GM23338 (cell line): ENCODE data around the gene TMEM179. TPM values are rescaled to one million over a fixed set of nuclear protein-coding genes. Genes with fewer than 3 reads are reported as not detected.

Experiments used
- ATAC-seq: fragments of 200-7000 bp; cut with Tn5 transposase; 3 replicates; pipeline ENCODE4 v1.9.1; 2020
- DNase-seq: peaks from one replicate; pipeline ENCODE4 v3.0.0-alpha.2; 2015; ENCODE audit warnings: low spot score
- H2AFZ ChIP-seq: fragments of 200-600 bp; sonication (generic); 2 replicates; pipeline ENCODE4 v1.8.0; 2016; ENCODE audit warnings: antibody characterized with exemption, mild to moderate bottlenecking, moderate library complexity
- H3F3A ChIP-seq: fragments of 200-600 bp; sonication (generic); replicated peaks from 2 replicates; pipeline ENCODE4 v1.8.0; 2017; ENCODE audit warnings: antibody characterized with exemption, mixed run types, low read depth
- H3K27ac ChIP-seq: fragments of 200-600 bp; sonication (generic); 2 replicates; pipeline ENCODE4 v1.6.1; 2016; ENCODE audit warnings: low read depth
- H3K27me3 ChIP-seq: fragments of 200-600 bp; sonication (generic); 2 replicates; pipeline ENCODE4 v1.8.0; 2016; ENCODE audit warnings: mild to moderate bottlenecking, mixed run types, moderate library complexity; ENCODE audit not compliant: insufficient read depth
- H3K36me3 ChIP-seq: fragments of 200-600 bp; sonication (generic); 2 replicates; pipeline ENCODE4 v1.8.0; 2016; ENCODE audit warnings: mild to moderate bottlenecking; ENCODE audit not compliant: insufficient read depth
- H3K4me1 ChIP-seq: fragments of 200-600 bp; sonication (generic); 2 replicates; pipeline ENCODE4 v1.8.0; 2016; ENCODE audit warnings: mild to moderate bottlenecking, moderate library complexity; ENCODE audit not compliant: insufficient read depth
- H3K4me2 ChIP-seq: fragments of 200-600 bp; sonication (generic); 2 replicates; pipeline ENCODE4 v1.7.1; 2017; ENCODE audit warnings: mixed run types
- H3K4me3 ChIP-seq: fragments of 200-600 bp; sonication (generic); 2 replicates; pipeline ENCODE4 v1.6.1; 2016; ENCODE audit warnings: mixed run types
- H3K79me2 ChIP-seq: fragments of 200-600 bp; sonication (generic); replicated peaks from 2 replicates; pipeline ENCODE4 v1.8.0; 2017; ENCODE audit warnings: mild to moderate bottlenecking; ENCODE audit not compliant: insufficient read depth
- H3K9me2 ChIP-seq: fragments of 200-600 bp; sonication (generic); 2 replicates; pipeline ENCODE4 v1.8.0; 2017; ENCODE audit not compliant: insufficient read depth
- H4K20me1 ChIP-seq: fragments of 200-600 bp; sonication (generic); replicated peaks from 2 replicates; pipeline ENCODE4 v1.8.0; 2017; ENCODE audit warnings: mild to moderate bottlenecking; ENCODE audit not compliant: insufficient read depth
- H3K27ac Mint-ChIP-seq: 2 replicates; pipeline ENCODE4 v1.8.0; 2020; ENCODE audit warnings: inconsistent platforms, mild to moderate bottlenecking, moderate library complexity, mixed read lengths
- H3K27me3 Mint-ChIP-seq: 3 replicates; pipeline ENCODE4 v1.8.0; 2022; ENCODE audit warnings: low read depth, mild to moderate bottlenecking, moderate library complexity, mixed read lengths, inconsistent platforms; ENCODE audit not compliant: insufficient read depth, poor library complexity
- H3K36me3 Mint-ChIP-seq: 3 replicates; pipeline ENCODE4 v1.8.0; 2021; ENCODE audit warnings: low read depth, mild to moderate bottlenecking, inconsistent platforms, moderate library complexity, mixed read lengths
- H3K4me1 Mint-ChIP-seq: 3 replicates; pipeline ENCODE4 v1.8.0; 2020; ENCODE audit warnings: mild to moderate bottlenecking, inconsistent platforms, mixed read lengths
- H3K4me3 Mint-ChIP-seq: 3 replicates; pipeline ENCODE4 v1.8.0; 2021; ENCODE audit warnings: moderate library complexity, mild to moderate bottlenecking, inconsistent platforms, mixed read lengths
- H3K9me3 Mint-ChIP-seq: 3 replicates; pipeline ENCODE4 v1.8.0; 2020; ENCODE audit warnings: moderate library complexity, mild to moderate bottlenecking, inconsistent platforms, mixed read lengths
- CREB1 ChIP-seq: fragments of 250-450 bp; sonication (Bioruptor Pico); IDR thresholded peaks from 2 replicates; pipeline ENCODE4 v1.5.0; 2020; ENCODE audit warnings: low read depth, mild to moderate bottlenecking, moderate library complexity
- CTCF ChIP-seq, 2 experiments: fragments of 200-600 bp in 1 of 2; sonication (generic) in 1 of 2; conservative IDR thresholded peaks; 2 replicates each; pipeline versions ENCODE4 v1.5.1 to v1.6.1; 2016 to 2017; ENCODE audit warnings: antibody characterized with exemption in 2 of 2, low read depth in 2 of 2, mild to moderate bottlenecking in 2 of 2, moderate library complexity in 1 of 2
- EZH2phosphoT487 ChIP-seq: fragments of 200-600 bp; sonication (generic); IDR thresholded peaks from one replicate; pipeline ENCODE4 v1.8.1; 2018; ENCODE audit warnings: antibody characterized with exemption; ENCODE audit not compliant: unreplicated experiment
- JUNB ChIP-seq: IDR thresholded peaks from one replicate; pipeline ENCODE4 v1.6.1; 2016; ENCODE audit warnings: antibody characterized with exemption; ENCODE audit not compliant: unreplicated experiment
- NANOG ChIP-seq: IDR thresholded peaks from 2 replicates; pipeline ENCODE4 v1.6.1; 2016; ENCODE audit warnings: antibody characterized with exemption, borderline replicate concordance
- STAT1 ChIP-seq: IDR thresholded peaks from one replicate; pipeline ENCODE4 v1.6.1; 2016; ENCODE audit warnings: antibody characterized with exemption; ENCODE audit not compliant: unreplicated experiment
- ZNF114 ChIP-seq: fragments of 250-450 bp; sonication (Bioruptor Pico); IDR thresholded peaks from 2 replicates; pipeline ENCODE4 v1.5.0; 2020; ENCODE audit warnings: mild to moderate bottlenecking, moderate library complexity
- ZNF331 ChIP-seq: fragments of 250-450 bp; sonication (Bioruptor Pico); IDR thresholded peaks from 2 replicates; pipeline ENCODE4 v1.5.0; 2020; ENCODE audit warnings: low read depth, mild to moderate bottlenecking, moderate library complexity
- polyA plus RNA-seq: library from polyadenylated mRNA; unstranded; fragments of >200 nt; fragmentation: Nextera tagmentation; extraction: Ambion mirVana; gene quantifications from 2 replicates; pipeline ENCODE4 v1.2.1, GENCODE V29; 2016
- total RNA-seq: library from RNA; depleted of rRNA; stranded (reverse); fragments of >200 nt; shearing (Covaris generic); gene quantifications from 2 replicates; pipeline ENCODE4 v1.2.3, GENCODE V29; 2014
- TF ChIP-seq, protein P1 (sequence below): fragments of 250-450 bp; sonication (Bioruptor Pico); IDR thresholded peaks from 2 replicates; pipeline ENCODE4 v1.5.0; 2020; ENCODE audit warnings: mild to moderate bottlenecking, moderate library complexity
- TF ChIP-seq, protein P2 (sequence below): IDR thresholded peaks from one replicate; pipeline ENCODE4 v1.6.1; 2018; ENCODE audit warnings: antibody characterized with exemption; ENCODE audit not compliant: unreplicated experiment

The TMEM179 gene
- total and polyA plus RNA-seq, 2 experiments from 2014 or later: 1.0 to 4.8 TPM

GRCh38 chr14:104551851-104552737 lies 52.5 kb downstream of the TMEM179 start (continued):
- TF ChIP-seq, protein P1, sequence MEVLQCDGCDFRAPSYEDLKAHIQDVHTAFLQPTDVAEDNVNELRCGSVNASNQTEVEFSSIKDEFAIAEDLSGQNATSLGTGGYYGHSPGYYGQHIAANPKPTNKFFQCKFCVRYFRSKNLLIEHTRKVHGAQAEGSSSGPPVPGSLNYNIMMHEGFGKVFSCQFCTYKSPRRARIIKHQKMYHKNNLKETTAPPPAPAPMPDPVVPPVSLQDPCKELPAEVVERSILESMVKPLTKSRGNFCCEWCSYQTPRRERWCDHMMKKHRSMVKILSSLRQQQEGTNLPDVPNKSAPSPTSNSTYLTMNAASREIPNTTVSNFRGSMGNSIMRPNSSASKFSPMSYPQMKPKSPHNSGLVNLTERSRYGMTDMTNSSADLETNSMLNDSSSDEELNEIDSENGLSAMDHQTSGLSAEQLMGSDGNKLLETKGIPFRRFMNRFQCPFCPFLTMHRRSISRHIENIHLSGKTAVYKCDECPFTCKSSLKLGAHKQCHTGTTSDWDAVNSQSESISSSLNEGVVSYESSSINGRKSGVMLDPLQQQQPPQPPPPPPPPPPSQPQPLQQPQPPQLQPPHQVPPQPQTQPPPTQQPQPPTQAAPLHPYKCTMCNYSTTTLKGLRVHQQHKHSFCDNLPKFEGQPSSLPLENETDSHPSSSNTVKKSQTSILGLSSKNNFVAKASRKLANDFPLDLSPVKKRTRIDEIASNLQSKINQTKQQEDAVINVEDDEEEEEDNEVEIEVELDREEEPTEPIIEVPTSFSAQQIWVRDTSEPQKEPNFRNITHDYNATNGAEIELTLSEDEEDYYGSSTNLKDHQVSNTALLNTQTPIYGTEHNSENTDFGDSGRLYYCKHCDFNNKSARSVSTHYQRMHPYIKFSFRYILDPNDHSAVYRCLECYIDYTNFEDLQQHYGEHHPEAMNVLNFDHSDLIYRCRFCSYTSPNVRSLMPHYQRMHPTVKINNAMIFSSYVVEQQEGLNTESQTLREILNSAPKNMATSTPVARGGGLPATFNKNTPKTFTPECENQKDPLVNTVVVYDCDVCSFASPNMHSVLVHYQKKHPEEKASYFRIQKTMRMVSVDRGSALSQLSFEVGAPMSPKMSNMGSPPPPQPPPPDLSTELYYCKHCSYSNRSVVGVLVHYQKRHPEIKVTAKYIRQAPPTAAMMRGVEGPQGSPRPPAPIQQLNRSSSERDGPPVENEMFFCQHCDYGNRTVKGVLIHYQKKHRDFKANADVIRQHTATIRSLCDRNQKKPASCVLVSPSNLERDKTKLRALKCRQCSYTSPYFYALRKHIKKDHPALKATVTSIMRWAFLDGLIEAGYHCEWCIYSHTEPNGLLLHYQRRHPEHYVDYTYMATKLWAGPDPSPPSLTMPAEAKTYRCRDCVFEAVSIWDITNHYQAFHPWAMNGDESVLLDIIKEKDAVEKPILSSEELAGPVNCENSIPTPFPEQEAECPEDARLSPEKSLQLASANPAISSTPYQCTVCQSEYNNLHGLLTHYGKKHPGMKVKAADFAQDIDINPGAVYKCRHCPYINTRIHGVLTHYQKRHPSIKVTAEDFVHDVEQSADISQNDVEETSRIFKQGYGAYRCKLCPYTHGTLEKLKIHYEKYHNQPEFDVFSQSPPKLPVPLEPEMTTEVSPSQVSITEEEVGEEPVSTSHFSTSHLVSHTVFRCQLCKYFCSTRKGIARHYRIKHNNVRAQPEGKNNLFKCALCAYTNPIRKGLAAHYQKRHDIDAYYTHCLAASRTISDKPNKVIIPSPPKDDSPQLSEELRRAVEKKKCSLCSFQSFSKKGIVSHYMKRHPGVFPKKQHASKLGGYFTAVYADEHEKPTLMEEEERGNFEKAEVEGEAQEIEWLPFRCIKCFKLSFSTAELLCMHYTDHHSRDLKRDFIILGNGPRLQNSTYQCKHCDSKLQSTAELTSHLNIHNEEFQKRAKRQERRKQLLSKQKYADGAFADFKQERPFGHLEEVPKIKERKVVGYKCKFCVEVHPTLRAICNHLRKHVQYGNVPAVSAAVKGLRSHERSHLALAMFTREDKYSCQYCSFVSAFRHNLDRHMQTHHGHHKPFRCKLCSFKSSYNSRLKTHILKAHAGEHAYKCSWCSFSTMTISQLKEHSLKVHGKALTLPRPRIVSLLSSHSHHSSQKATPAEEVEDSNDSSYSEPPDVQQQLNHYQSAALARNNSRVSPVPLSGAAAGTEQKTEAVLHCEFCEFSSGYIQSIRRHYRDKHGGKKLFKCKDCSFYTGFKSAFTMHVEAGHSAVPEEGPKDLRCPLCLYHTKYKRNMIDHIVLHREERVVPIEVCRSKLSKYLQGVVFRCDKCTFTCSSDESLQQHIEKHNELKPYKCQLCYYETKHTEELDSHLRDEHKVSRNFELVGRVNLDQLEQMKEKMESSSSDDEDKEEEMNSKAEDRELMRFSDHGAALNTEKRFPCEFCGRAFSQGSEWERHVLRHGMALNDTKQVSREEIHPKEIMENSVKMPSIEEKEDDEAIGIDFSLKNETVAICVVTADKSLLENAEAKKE (CRISPR knock-in tag): no peak
- TF ChIP-seq ZNF114 (CRISPR knock-in tag): no peak

GRCh38 chr14:104550861-104551728 lies 53.5 kb downstream of the TMEM179 start:
- Histone ChIP-seq H3K4me2 (no peak overlapping the region), H3K27ac (no peak overlapping the region), H3K36me3 (no peaks in the 10 kb centered on the region), H3K4me1 (no peaks in the 10 kb centered on the region), H3K27me3 (no peaks in the 10 kb centered on the region), H3K4me3 (no peak overlapping the region), H3K79me2 (no peaks in the 10 kb centered on the region), H2AFZ (no peak overlapping the region), H3K9me2 (no peaks in the 10 kb centered on the region), H4K20me1 (no peaks in the 10 kb centered on the region), H3F3A (no peaks in the 10 kb centered on the region)
- ATAC-seq: no peak
- DNase-seq: no peak
- no peaks in the 10 kb centered on the region for H3K9me3 Mint-ChIP-seq
- H3K27me3 Mint-ChIP-seq: peaks cover 8% of the 10 kb centered on the region
- no peak overlapping the region for H3K4me3 Mint-ChIP-seq
- peaks cover 8% of the 10 kb centered on the region for H3K4me1 Mint-ChIP-seq
- no peak overlapping the region for H3K27ac Mint-ChIP-seq
- H3K36me3 Mint-ChIP-seq: no peaks in the 10 kb centered on the region
- no peak for TF ChIP-seq JUNB
- no peak for TF ChIP-seq ZNF331 (CRISPR knock-in tag)
- TF ChIP-seq CREB1 (CRISPR knock-in tag): no peak
- no peak for TF ChIP-seq EZH2phosphoT487
- no peak for TF ChIP-seq NANOG
- TF ChIP-seq STAT1: no peak
- TF ChIP-seq CTCF (conservative IDR thresholded peaks at IDR 0.05; ENCODE audit: low read depth in 2 of 2): no peak
- TF ChIP-seq, protein P2, sequence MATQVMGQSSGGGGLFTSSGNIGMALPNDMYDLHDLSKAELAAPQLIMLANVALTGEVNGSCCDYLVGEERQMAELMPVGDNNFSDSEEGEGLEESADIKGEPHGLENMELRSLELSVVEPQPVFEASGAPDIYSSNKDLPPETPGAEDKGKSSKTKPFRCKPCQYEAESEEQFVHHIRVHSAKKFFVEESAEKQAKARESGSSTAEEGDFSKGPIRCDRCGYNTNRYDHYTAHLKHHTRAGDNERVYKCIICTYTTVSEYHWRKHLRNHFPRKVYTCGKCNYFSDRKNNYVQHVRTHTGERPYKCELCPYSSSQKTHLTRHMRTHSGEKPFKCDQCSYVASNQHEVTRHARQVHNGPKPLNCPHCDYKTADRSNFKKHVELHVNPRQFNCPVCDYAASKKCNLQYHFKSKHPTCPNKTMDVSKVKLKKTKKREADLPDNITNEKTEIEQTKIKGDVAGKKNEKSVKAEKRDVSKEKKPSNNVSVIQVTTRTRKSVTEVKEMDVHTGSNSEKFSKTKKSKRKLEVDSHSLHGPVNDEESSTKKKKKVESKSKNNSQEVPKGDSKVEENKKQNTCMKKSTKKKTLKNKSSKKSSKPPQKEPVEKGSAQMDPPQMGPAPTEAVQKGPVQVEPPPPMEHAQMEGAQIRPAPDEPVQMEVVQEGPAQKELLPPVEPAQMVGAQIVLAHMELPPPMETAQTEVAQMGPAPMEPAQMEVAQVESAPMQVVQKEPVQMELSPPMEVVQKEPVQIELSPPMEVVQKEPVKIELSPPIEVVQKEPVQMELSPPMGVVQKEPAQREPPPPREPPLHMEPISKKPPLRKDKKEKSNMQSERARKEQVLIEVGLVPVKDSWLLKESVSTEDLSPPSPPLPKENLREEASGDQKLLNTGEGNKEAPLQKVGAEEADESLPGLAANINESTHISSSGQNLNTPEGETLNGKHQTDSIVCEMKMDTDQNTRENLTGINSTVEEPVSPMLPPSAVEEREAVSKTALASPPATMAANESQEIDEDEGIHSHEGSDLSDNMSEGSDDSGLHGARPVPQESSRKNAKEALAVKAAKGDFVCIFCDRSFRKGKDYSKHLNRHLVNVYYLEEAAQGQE: no peak
